ENCODE measurements around the gene MATN1. TPM values are rescaled to one million over a fixed set of nuclear protein-coding genes. Genes with fewer than 3 reads are reported as not detected.

Gene MATN1
- total RNA-seq, 6 donors from 2014 or later, result 0.15 TPM; not detected in 5

DNA sequence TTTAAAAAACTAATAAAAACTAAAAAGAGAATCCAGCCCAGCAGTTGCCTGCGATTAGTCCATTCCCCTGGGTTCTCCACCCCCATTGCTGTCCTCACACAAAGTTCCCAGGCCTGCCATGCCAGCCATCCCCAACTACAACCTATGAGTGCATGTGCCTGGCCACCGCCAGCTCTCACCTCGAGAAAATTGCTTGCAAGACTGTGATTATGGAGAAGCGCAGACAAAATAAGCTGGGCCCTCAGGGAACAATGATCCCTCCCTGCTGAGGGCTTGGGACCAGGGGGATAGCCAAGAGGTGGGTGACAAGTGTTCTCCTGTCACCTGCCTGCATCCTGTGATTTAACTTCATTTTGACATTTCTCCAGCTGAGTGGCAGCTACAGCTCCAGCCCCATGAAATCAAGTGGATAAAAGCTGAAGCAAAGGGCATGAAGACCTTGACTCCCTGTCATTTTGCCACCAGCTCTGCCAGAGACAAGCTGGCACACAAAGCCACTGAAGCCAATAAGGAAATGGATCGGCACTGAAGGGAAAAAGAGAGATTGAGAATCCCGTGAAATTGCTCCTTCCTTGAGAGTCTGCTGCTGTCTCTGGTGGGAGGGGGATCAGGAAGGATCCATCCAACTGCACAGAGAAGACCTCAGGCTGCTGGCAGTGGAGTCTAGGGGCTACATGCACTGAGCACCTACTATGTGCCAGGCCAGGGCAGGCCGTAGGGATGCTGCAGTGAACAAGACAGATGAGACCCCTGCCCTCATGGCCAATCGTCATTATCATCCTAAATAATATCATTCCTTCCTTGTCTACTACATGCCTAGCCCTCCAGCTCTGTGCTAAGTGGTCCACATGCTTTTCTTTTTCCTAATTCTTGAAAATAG lies 40.7 kb downstream of the MATN1 start:
- 74 to 79% methylated on average over 8 of the region's 8 CpGs for WGBS, 2 donors
- DNase-seq, result no peak
- no peak for ATAC-seq (ENCODE audit: low FRiP score in 2 of 2)
- Histone ChIP-seq H3K4me1 (peaks cover 0 to 12% (median 5%) of the 10 kb centered on the region in 4 donors), H3K9me3 (peaks cover 0 to 6% (median 0%) of the 10 kb centered on the region in 4 donors), H3K27me3 (peaks cover 0 to 17% (median 8%) of the 10 kb centered on the region in 4 donors), H3K4me3 (no peak overlapping the region), H3K36me3 (no peaks in the 10 kb centered on the region), H3K27ac (no peak overlapping the region)
- TF ChIP-seq POLR2A (IDR thresholded peaks at IDR 0.05), result no peak
- TF ChIP-seq, protein P1, sequence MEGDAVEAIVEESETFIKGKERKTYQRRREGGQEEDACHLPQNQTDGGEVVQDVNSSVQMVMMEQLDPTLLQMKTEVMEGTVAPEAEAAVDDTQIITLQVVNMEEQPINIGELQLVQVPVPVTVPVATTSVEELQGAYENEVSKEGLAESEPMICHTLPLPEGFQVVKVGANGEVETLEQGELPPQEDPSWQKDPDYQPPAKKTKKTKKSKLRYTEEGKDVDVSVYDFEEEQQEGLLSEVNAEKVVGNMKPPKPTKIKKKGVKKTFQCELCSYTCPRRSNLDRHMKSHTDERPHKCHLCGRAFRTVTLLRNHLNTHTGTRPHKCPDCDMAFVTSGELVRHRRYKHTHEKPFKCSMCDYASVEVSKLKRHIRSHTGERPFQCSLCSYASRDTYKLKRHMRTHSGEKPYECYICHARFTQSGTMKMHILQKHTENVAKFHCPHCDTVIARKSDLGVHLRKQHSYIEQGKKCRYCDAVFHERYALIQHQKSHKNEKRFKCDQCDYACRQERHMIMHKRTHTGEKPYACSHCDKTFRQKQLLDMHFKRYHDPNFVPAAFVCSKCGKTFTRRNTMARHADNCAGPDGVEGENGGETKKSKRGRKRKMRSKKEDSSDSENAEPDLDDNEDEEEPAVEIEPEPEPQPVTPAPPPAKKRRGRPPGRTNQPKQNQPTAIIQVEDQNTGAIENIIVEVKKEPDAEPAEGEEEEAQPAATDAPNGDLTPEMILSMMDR (IDR thresholded peaks at IDR 0.05), result no peak
- TF ChIP-seq EP300 (IDR thresholded peaks at IDR 0.05), result no peak

DNA sequence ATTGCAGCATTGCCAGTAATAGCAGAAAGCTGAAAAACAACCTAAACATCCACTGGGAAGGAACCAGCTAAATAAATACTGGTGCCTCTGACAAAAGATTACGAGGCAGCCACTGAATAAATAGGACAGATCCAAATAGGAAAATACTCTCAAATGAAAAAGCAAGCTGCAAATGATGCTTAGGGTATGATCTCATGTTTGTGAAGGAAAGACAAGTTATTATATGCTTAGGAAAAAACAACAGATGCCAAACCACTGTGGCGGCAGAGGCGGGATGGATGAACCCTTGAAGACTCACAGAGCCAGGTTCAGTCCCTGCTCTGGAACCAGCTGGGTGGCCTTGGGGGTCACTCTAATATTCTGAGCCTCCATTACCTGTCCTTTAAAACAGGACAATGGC lies 41.6 kb downstream of the MATN1 start:
- 73 to 77% methylated on average over 3 of the region's 3 CpGs for WGBS, 2 donors
- H3K36me3 ChIP-seq, result no peaks in the 10 kb centered on the region
- peaks cover 0 to 6% (median 0%) of the 10 kb centered on the region in 4 donors for H3K9me3 ChIP-seq
- no peak overlapping the region for H3K27ac ChIP-seq
- no peak for ATAC-seq (ENCODE audit: low FRiP score in 2 of 2)
- H3K27me3 ChIP-seq, result peaks cover 0 to 17% (median 8%) of the 10 kb centered on the region in 4 donors
- no peak overlapping the region for H3K4me3 ChIP-seq
- DNase-seq, result no peak
- peaks cover 0 to 12% (median 5%) of the 10 kb centered on the region in 4 donors for H3K4me1 ChIP-seq
- TF ChIP-seq, protein P1 (IDR thresholded peaks at IDR 0.05), result no peak
- TF ChIP-seq EP300 (IDR thresholded peaks at IDR 0.05), result no peak
- no peak for TF ChIP-seq POLR2AphosphoS5 (IDR thresholded peaks at IDR 0.05)
- TF ChIP-seq POLR2A (IDR thresholded peaks at IDR 0.05), result no peak

DNA sequence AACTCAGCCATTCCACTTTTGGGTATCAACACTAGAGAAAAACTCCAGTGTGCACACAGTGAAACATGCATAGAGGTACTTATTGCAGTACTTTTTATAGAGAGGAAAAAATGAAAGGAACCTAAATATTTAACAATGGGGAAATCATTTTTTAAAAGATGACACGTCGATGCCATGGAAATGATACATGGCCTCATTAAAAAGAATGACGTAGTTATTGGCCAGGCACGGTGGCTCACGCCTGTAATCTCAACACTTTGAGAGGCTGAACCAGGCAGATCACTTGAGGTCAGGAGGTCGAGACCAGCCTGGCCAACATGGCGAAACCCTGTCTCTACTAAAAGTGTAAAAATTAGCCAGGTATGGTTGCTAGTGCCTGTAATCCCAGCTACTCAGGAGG lies 42.5 kb downstream of the MATN1 start:
- Histone ChIP-seq H3K9me3 (peaks cover 0 to 6% (median under 1%) of the 10 kb centered on the region in 4 donors), H3K4me3 (no peak overlapping the region), H3K4me1 (peaks cover 0 to 12% (median 5%) of the 10 kb centered on the region in 4 donors), H3K27ac (no peak overlapping the region), H3K27me3 (peaks cover 0 to 17% (median 8%) of the 10 kb centered on the region in 4 donors), H3K36me3 (no peaks in the 10 kb centered on the region)
- no peak for DNase-seq
- no peak for ATAC-seq (ENCODE audit: low FRiP score in 2 of 2)
- TF ChIP-seq, protein P1 (IDR thresholded peaks at IDR 0.05), result no peak
- TF ChIP-seq EP300 (IDR thresholded peaks at IDR 0.05) (no peak), POLR2A (IDR thresholded peaks at IDR 0.05) (no peak), POLR2AphosphoS5 (IDR thresholded peaks at IDR 0.05) (no peak)
- WGBS, 2 donors, result 79 to 80% methylated on average over 7 of the region's 7 CpGs

DNA sequence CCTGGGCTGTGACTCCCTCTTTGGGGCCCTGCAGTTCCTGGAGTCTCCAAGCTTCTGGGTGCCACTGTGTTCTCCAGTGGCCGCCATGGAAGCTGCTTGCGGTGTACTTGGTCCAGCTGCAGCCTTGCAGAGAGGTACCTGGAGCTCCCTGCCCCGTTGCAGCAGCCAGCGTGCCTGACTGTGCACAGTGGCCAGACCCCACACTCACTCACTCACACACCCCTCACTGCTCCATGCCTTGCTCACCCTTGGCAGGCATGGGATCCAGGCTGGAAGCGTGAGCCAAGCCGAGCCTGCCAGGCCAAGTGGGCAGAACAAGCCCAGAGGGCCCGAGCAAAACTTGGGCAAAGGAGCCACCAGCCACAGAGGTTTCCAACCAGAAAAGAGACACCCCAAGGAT lies 43.0 kb downstream of the MATN1 start:
- Histone ChIP-seq H3K4me1 (peaks cover 0 to 8% (median 4%) of the 10 kb centered on the region in 4 donors), H3K27ac (no peak overlapping the region), H3K4me3 (no peak overlapping the region), H3K9me3 (peaks cover 0 to 6% (median 2%) of the 10 kb centered on the region in 4 donors), H3K27me3 (peaks cover 0 to 17% (median 6%) of the 10 kb centered on the region in 4 donors), H3K36me3 (no peaks in the 10 kb centered on the region)
- ATAC-seq (ENCODE audit: low FRiP score in 2 of 2) (no peak), DNase-seq (no peak)
- TF ChIP-seq POLR2AphosphoS5 (IDR thresholded peaks at IDR 0.05), result no peak
- 92 to 93% methylated on average over 5 to 6 of the region's 7 CpGs for WGBS, 2 donors

DNA sequence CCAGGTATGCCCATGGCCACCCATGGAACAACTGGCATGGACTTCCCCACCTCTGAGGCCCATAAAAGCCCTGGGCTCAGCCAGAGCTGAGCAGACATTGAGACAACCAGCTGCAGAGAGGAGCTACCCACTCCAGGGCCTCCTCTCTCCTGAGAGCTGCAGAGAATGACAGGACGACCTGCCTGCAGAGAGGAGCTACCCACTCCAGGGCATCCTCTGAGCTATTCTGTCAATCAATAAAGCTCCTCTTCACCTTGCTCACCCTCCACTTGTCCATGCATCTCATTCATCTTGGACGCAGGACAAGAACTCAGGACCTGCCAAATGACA lies 43.4 kb downstream of the MATN1 start:
- DNase-seq, result no peak
- H3K9me3 ChIP-seq, result peaks cover 0 to 6% (median 2%) of the 10 kb centered on the region in 4 donors
- no peak overlapping the region for H3K27ac ChIP-seq
- no peaks in the 10 kb centered on the region for H3K36me3 ChIP-seq
- no peak for ATAC-seq (ENCODE audit: low FRiP score in 2 of 2)
- TF ChIP-seq, protein P1 (IDR thresholded peaks at IDR 0.05), result no peak
- TF ChIP-seq POLR2A (IDR thresholded peaks at IDR 0.05) (no peak), POLR2AphosphoS5 (IDR thresholded peaks at IDR 0.05) (no peak)
- H3K27me3 ChIP-seq, result peaks cover 0 to 13% (median 4%) of the 10 kb centered on the region in 4 donors
- H3K4me3 ChIP-seq, result no peak overlapping the region
- 77 to 100% methylated on average over 1 to 2 of the region's 2 CpGs for WGBS, 2 donors
- H3K4me1 ChIP-seq, result peaks cover 0 to 3% (median 1%) of the 10 kb centered on the region in 4 donors

All from upper lobe of left lung (tissue), 6 donors.